Measurements from ENCODE around the gene DYRK1A. TPM values are rescaled to one million over a fixed set of nuclear protein-coding genes. Genes with fewer than 3 reads are reported as not detected.
"Not testable (repeated sequence)": the region's sequence is repeated elsewhere in the genome, so short reads cannot be mapped to it uniquely, and the experiment has no call there.

Gene DYRK1A
- total RNA-seq, result 100 to 1,000 TPM in 1 of 4 donors, 10 to 100 TPM in 3; 79.9 to 105 (median 89.3) TPM
- 10 to 100 TPM; 21.5 to 60.8 (median 31.7) TPM for polyA plus RNA-seq
- long read RNA-seq, donor 1, partial matches to known transcripts, result 0 of 7 reads
- long read RNA-seq, donor 1, other reads (novel, unspliced or antisense), result 7 of 7 reads
- long read RNA-seq, donor 2, partial matches to known transcripts, result 5 of 16 reads
- long read RNA-seq, donor 2, other reads (novel, unspliced or antisense), result 7 of 16 reads

- TF ChIP-seq, protein P1, sequence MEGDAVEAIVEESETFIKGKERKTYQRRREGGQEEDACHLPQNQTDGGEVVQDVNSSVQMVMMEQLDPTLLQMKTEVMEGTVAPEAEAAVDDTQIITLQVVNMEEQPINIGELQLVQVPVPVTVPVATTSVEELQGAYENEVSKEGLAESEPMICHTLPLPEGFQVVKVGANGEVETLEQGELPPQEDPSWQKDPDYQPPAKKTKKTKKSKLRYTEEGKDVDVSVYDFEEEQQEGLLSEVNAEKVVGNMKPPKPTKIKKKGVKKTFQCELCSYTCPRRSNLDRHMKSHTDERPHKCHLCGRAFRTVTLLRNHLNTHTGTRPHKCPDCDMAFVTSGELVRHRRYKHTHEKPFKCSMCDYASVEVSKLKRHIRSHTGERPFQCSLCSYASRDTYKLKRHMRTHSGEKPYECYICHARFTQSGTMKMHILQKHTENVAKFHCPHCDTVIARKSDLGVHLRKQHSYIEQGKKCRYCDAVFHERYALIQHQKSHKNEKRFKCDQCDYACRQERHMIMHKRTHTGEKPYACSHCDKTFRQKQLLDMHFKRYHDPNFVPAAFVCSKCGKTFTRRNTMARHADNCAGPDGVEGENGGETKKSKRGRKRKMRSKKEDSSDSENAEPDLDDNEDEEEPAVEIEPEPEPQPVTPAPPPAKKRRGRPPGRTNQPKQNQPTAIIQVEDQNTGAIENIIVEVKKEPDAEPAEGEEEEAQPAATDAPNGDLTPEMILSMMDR (IDR thresholded peaks at IDR 0.05), result no peak
- Histone ChIP-seq H3K27ac (peak within 1 kb of the TSS; percentile 99), H3K4me1 (peaks cover 39% of the 10 kb centered on the region), H3K27me3 (ENCODE audit: insufficient read depth in 3 of 3, low read length in 2 of 3) (no peaks in the 10 kb centered on the region), H3K9me3 (no peaks in the 10 kb centered on the region), H3K36me3 (ENCODE audit: insufficient read depth in 1 of 2, low read depth in 1 of 2) (no peaks in the 10 kb centered on the region), H3K4me3 (peak within 1 kb of the TSS; percentile 83)
- DNase-seq (peak; percentile 99), ATAC-seq (peak; percentile 89 to 93 (median 90))
- intact Hi-C loops (cut with DNase I), result loop anchor here (1.0 to 10.0 kb wide), 6 partner anchors 27 to 196 kb away; partner anchors contain the start of gene VPS26C (in 1 of the 2)
- 0 to 1% (median 0%) methylated on average over 40 to 92 of the region's 92 CpGs for WGBS, 3 donors
Measured at GRCh38 chr21:37366482-37367316, at the start of gene DYRK1A. TSS of gene DYRK1A (plus strand) at chr21:37366773. CDS start at chr21:37420375, 53,602 bp downstream.

GRCh38 chr21:37319551-37319950, 47.0 kb upstream of the DYRK1A start:
- DNase-seq (no peak), ATAC-seq (no peak)
- peaks cover 25% of the 10 kb centered on the region for H3K9me3 ChIP-seq
- TF ChIP-seq, protein P1 (IDR thresholded peaks at IDR 0.05), result no peak
- 74 to 89% (median 81%) methylated on average over 2 of the region's 2 CpGs for WGBS, 3 donors
- H3K27me3 ChIP-seq (ENCODE audit: insufficient read depth in 3 of 3, low read length in 2 of 3), result no peaks in the 10 kb centered on the region
- no peaks in the 10 kb centered on the region for H3K36me3 ChIP-seq (ENCODE audit: insufficient read depth in 1 of 2, low read depth in 1 of 2)
- H3K4me3 ChIP-seq, result no peak overlapping the region
- H3K27ac ChIP-seq, result no peak overlapping the region
- intact Hi-C loops (cut with DNase I), result no loop called here
- no peaks in the 10 kb centered on the region for H3K4me1 ChIP-seq

DNA sequence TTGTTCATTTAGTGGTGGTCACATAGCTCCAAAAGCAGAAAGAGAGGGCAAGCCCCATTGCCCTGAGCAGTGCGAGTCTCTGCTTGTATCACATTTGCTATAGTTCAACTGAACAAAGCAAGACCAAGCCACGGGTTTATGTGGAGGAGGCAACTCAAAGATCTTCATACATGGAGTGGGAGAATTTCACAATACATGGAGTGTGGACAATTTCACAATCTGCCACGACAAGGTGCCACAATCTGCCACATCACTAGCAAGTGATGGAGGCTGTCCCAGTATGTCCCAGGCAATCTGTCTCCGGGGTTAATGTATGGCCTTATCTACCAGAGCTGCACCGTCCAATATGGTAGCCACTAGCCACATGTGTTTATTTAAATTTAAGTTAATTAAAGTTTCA, 44.5 kb upstream of the DYRK1A start:
- Histone ChIP-seq H3K27ac (no peak overlapping the region), H3K4me1 (no peaks in the 10 kb centered on the region), H3K36me3 (ENCODE audit: insufficient read depth in 1 of 2, low read depth in 1 of 2) (no peaks in the 10 kb centered on the region), H3K9me3 (peaks cover 8% of the 10 kb centered on the region), H3K4me3 (no peak overlapping the region), H3K27me3 (ENCODE audit: insufficient read depth in 3 of 3, low read length in 2 of 3) (no peaks in the 10 kb centered on the region)
- 84 to 90% (median 90%) methylated on average over 5 of the region's 5 CpGs for WGBS, 3 donors
- TF ChIP-seq, protein P1 (IDR thresholded peaks at IDR 0.05), result no peak
- intact Hi-C loops (cut with DNase I), result loop anchor here in 1 of 2 donors (5.0 kb wide), 1 partner anchor 45 kb away; no protein-coding TSS in a partner anchor
- ATAC-seq (no peak), DNase-seq (no peak)

DNA sequence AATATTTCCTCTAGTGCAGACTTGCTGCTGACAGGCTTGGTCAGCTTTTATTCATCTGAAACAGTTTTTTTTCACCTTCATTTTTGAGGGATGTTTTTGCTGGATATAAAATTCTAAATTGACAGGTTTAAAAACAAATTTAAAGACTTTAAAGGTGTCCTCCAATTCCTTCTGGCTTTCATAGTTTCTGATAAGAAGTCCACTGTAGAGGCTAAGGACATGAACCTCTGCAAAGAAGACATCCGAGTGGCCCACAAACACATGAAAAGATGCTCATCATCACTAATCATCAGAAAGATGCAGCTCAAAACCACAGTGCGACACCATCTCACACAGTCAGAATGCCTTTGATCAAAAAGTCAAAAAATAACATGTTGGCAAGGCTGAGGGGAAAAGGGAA, 42.0 kb upstream of the DYRK1A start:
- Histone ChIP-seq H3K27ac (no peak overlapping the region), H3K9me3 (no peaks in the 10 kb centered on the region), H3K27me3 (ENCODE audit: insufficient read depth in 3 of 3, low read length in 2 of 3) (no peaks in the 10 kb centered on the region), H3K4me1 (no peaks in the 10 kb centered on the region), H3K4me3 (no peak overlapping the region), H3K36me3 (ENCODE audit: insufficient read depth in 1 of 2, low read depth in 1 of 2) (no peaks in the 10 kb centered on the region)
- intact Hi-C loops (cut with DNase I), result loop anchor here in 1 of 2 donors (5.0 kb wide), 1 partner anchor 47 kb away; no protein-coding TSS in a partner anchor
- TF ChIP-seq, protein P1 (IDR thresholded peaks at IDR 0.05), result no peak
- no peak for DNase-seq
- no peak for ATAC-seq
- WGBS, 3 donors, result 90 to 96% (median 93%) methylated on average over 2 of the region's 2 CpGs

GRCh38 chr21:37328147-37328546, 38.4 kb upstream of the DYRK1A start:
- intact Hi-C loops (cut with DNase I), result loop anchor here in 1 of 2 donors (2.0 kb wide), 1 partner anchor 45 kb away; no protein-coding TSS in a partner anchor
- not testable (repeated sequence) for H3K36me3 ChIP-seq (ENCODE audit: insufficient read depth in 1 of 2, low read depth in 1 of 2); H3K9me3 ChIP-seq; H3K27me3 ChIP-seq (ENCODE audit: insufficient read depth in 3 of 3, low read length in 2 of 3); H3K4me1 ChIP-seq; H3K27ac ChIP-seq; H3K4me3 ChIP-seq; ATAC-seq; DNase-seq
- WGBS, 3 donors, result 85 to 95% (median 87%) methylated on average over 7 of the region's 7 CpGs

Data from psoas muscle (tissue), 8 donors.